Vagina (tissue), 2 donors: ENCODE measurements around the gene NFAT5.

Experiments
- CTCF ChIP-seq, 3 experiments: fragments of 450-650 bp in 2 of 3; fragments of 200-600 bp in 1 of 3; sonication (generic) in 1 of 3; IDR thresholded peaks; one replicate each; pipeline ENCODE4 v1.5.1; 2017 to 2019; ENCODE audit warnings: antibody characterized with exemption in 3 of 3, mild to moderate bottlenecking in 2 of 3, moderate library complexity in 2 of 3
- POLR2A ChIP-seq, 2 donors: fragments of 450-650 bp; IDR thresholded peaks; one replicate each; pipeline ENCODE4 v1.6.1; 2017; ENCODE audit warnings: antibody characterized with exemption in 2 of 2, mild to moderate bottlenecking in 2 of 2, moderate library complexity in 2 of 2

GRCh38 chr16:69712914-69713581 lies 147.3 kb downstream of the NFAT5 start:
- no peak for TF ChIP-seq CTCF (IDR thresholded peaks at IDR 0.05)
- no peak for TF ChIP-seq POLR2A (IDR thresholded peaks at IDR 0.05)
